Stimulated activated CD4-positive, alpha-beta T cell treated with anti-CD3 and anti-CD28 coated beads, Interleukin-4, amount 100 ng/mL, for 1 hour (primary cell): ENCODE results near the gene CNOT1.
"Not testable (repeated sequence)": the region's sequence is repeated elsewhere in the genome, so short reads cannot be mapped to it uniquely, and the experiment has no call there.

Experiments
- DNase-seq: peaks from one replicate; pipeline ENCODE4 v3.0.0-alpha.2; 2020

CNOT1 gene

DNA sequence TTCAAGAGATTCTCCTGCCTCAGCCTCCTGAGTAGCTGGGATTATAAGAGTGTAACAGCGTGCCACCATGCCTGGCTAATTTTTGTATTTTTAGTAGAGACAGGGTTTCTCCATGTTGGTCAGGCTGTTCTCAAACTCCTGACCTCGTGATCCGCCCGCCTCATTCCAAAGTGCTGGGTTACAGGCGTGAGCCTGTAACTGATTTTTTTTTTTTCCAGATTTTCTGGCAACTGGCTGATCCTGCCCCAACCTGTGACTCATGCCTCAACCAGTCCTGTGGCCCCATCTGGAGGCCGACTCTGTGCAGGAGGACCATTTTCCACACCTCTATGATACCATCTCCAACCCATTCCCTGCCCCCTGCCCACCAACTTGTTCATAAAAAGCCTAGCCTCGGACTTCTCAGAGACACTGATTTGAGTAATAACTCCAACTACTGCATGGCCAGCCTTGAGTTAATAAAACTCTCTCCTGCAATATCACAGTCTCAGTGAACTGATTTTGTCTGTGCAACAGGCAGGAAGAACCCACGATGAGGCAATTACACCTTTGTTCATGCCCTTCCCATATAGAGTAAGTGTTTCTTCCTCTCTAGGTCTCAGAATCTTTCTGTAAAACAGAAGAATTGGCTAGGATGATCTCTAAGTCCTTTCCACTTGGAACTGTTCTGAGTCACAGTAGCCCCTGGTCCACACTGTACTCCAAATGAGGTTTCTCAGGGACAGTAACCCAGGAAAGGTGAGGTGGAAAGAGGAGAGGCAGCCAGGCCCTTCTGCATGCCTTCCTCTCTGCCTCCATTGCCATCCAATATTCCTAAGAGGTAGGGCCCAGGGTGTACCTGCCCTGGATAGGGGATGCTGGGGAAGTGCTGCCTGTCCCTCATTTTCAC, 8.8 kb upstream of the CNOT1 start:
- DNase-seq: no peak

- DNase-seq: not testable (repeated sequence)
Measured at GRCh38 chr16:58637021-58637420, 7.4 kb upstream of the CNOT1 start.

DNA sequence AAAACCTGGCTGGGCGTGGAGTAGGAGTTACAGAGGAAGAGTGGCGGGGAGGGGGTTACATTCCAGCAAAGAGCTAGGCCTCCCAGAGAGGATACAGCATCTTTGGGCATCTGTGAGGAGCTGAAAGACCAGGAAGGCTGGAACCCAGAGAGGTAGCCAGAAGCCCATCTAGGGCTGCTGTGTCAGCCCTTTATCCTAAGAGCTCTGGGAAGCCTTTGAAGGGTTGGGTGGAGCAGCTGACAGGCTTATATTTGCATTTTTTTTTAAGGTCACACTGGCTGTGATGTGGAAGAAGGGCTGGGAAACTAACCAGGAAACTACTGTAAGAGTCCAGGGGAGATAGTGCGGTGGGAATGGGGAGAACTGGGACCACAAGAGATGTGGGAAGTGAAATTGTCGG, 6.8 kb upstream of the CNOT1 start:
- DNase-seq: no peak

DNA sequence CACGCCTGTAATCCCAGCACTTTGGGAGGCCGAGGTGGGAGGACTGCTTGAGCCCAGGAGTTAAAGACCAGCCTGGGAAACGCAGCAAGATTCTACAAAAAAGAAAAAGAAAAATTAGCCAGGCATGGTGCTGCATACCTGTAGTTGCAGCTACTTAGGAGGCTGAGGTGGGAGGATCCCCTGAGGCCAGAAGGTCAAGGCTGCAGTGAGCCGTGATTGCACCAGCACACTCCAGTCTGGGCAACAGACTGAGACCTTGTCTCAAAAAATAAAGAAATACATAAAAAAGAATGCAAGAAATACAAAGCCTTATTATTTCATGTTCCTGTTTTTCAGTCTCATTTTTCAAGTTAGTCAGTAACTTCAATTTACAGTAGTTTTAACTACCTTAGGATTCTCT, 5.9 kb upstream of the CNOT1 start:
- no peak for DNase-seq

- no peak for DNase-seq
Measured at GRCh38 chr16:58634265-58634802, 4.7 kb upstream of the CNOT1 start.

DNA sequence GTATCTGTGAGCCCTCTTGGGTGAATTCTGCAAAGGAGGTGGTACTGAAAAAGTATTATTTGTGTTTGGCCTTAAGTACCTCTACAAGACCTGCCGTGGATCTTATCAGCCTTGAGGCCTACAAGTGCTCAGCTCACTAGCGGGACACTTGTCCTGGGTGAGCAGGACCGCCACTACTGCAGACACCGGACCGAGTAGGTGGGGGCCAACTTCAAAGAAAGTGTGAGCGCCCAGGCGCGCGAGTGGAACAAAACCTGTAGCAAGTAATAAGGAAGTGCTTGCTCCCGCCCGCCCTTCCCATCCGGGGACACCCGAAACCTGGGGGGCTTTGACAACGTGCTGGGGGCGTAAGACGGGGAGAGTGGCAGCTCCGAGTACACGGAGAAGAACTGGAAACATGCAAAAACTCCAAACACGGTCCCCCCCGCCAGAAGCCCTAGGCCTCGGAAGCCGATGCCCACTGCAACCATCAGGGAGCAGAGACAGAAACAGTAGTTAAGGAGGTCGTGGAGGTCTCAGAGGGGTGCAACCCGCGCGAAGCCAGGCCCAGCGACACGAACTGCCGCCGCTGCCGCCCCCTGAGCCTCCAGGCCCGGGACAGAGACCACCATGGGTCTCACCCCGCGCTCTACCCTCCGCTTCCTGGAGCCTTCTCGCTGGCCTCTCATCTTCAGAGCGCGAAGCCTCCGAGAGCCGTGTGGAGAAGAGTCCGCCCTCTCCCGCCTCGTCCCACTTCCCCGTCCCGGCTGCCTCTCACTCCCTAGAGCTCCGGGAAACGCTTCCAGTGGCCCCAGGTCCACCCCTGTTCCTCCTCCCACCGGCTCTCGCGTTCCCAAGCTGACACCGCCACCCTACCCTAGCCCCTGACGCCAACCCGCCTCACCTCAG, 537 bp downstream of the CNOT1 start:
- DNase-seq: peak; percentile 49

DNA sequence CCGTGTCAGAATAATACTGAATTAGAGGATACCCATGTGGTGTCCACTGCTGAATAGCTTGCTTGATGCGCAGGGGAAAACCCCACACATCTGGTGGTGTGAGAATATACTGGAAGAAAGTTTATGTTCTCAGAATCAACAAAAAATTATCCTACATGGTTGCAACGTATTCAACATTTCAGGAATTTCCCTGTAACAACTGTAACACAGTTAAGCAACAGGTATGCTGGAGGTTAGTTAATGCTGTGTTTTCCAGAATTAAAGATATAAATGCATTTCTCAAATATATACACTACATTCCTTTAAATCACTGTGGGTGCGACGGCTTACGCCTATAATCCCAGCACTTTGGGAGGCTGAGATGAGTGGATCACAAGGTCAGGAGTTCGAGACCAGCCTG, 5.4 kb downstream of the CNOT1 start:
- no peak for DNase-seq

DNA sequence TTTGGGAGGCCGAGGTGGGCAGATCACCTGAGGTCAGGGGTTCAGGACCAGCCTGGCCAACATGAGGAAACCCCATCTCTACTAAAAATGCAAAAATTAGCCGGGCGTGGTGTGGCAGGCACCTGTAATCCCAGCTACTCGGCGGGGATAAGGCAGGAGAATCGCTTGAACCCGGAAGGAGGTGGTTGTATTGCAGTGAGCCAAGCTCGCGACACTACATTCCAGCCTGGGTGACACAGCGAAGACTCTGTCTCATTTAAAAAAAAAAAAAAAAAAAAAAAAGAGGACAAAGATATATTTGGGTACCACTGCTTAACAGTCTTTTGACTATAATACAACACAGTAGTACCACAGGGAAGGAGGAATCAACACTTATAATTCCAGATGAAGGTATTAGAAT, 9.2 kb downstream of the CNOT1 start:
- no peak for DNase-seq

DNA sequence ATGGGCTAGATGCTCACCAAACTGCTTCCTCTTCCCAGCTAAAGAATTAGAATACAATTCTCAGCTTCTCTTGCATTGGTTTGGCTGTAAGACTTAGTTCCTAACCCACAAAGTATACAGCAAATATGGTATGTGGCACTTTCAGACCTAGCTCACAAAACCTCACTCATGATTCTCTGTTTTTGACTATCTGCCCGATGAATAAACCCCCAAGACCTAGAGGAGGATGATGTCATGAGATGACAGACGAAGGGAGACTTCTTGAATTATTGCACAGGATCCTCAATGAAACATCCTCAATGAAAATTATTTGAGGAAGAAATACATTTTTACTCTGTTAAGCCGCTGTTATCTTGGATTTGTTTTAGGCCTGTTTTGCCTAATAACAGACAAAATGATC, 14.3 kb downstream of the CNOT1 start:
- no peak for DNase-seq

DNA sequence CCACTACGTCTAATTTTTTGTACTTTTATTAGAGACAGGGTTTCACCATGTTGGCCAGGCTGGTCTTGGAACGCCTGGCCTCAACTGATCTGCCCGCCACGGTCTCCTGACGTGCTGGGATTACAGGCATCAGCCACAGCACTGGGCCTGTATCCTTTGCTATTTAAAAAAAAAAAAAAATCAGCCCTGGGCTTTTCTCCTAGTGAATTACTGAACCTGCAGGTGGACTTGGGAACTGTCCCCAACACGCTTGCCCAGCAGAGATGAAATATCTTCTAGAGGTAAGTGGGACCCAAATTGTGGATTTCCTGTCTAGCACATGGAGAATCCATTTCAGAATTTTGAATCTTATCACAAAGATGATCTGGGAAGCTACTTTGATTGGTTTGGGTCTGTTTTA, 14.8 kb downstream of the CNOT1 start:
- no peak for DNase-seq

DNA sequence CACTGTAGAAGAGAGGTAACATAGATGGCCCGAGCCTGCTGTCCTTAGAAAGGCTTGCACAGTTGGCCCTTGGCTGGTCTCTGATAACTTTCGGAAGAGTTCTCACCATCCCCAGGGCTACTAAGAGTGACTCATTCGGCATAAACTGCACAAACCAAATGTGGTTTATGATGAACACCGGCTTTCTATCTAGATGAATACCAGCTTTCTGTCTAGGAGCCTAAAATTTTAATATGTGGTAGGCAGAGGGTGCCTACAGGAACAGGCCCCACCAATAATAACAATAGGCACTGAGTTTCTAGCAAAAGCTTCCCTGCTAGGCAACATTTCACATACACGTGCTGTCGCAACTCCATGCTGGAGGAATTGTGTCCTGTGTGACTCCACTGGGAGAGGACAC, 15.4 kb downstream of the CNOT1 start:
- no peak for DNase-seq

- not testable (repeated sequence) for DNase-seq
Measured at GRCh38 chr16:58612965-58613364, 16.7 kb downstream of the CNOT1 start.

DNA sequence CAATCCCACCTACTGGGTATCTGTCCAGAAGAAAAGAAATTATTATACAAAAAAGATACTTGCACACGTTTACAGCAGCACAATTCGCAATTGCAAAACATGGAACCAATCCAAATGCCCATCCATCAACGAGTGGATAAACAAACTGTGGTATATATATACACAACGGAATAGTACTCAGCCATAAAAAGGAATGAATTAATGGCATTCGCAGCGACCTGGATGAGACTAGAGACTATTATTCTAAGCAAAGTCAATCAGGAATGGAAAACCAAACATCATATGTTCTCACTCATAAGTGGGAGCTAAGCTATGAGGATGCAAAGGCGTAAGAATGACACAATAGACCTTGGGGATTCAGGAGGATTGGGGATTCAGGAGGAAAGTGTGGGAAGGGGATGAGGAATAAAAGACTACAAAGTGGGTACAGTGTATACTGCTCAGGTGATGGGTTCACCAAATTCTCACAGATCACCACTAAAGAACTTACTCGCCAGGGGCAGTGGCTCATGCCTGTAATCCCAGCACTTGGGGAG, 21.0 kb downstream of the CNOT1 start:
- no peak for DNase-seq

DNA sequence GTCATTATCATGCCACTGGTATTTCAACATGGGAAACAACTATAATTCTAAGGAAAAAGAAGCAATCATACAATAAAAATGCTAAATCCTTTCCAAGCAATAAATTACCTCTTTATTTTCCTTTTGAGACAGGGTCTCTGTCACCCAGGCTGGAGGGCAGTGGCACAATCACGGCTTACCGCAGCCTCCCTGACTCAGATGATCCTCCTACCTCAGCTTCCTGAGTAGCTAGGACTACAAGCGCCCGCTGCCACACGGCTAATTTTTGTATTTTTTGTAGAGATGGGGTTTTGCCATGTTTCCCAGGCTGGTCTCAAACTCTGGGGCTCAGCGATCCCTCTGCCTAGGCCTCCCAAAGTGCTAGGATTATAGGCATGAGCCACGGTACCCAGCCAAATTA, 24.1 kb downstream of the CNOT1 start:
- no peak for DNase-seq

GRCh38 chr16:58591083-58591482, 38.5 kb downstream of the CNOT1 start:
- no peak for DNase-seq

DNA sequence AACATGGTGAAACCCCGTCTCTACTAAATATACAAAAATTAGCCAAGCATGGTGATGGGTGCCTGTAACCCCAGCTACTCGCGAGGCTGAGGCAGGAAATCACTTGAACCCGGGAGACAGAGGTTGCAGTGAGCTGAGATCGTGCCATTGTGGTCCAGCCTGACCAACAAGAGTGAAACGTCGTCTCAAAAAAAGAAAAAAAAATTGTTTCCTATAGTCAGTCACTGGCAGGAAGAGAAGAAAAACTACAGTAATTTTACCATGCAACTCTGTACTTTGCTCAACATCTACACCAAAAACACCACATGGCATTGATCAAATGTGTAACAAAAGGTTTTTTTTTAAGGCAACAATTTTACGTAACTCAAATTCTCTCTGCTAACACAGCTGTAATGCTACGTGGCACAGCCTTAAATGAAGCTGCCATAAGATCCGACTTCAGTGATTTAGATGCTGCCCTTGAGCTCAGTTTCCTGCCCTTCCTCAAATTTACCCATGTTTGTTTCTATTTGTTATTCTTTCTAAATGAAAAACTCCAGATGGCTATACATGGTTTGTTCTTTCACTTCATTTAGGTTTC, 40.2 kb downstream of the CNOT1 start:
- no peak for DNase-seq

DNA sequence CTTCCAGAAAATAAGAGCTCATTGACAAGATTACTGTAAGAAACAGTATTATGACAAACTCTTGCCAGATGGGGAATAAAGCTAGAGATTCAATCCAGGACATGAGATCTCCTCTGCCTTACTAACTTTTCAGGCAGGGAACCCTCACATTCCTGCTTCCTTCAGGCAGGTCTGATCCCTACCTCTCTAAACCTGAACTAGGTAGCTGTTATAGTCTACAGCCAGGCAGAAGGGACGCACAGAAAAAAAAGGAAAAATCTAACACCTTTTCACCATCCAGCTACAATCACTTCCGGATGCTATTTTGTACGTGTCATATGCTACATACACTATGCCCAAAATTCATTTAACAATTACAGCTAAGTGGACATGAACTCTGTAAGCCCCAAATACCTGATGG, 41.2 kb downstream of the CNOT1 start:
- DNase-seq: no peak

DNA sequence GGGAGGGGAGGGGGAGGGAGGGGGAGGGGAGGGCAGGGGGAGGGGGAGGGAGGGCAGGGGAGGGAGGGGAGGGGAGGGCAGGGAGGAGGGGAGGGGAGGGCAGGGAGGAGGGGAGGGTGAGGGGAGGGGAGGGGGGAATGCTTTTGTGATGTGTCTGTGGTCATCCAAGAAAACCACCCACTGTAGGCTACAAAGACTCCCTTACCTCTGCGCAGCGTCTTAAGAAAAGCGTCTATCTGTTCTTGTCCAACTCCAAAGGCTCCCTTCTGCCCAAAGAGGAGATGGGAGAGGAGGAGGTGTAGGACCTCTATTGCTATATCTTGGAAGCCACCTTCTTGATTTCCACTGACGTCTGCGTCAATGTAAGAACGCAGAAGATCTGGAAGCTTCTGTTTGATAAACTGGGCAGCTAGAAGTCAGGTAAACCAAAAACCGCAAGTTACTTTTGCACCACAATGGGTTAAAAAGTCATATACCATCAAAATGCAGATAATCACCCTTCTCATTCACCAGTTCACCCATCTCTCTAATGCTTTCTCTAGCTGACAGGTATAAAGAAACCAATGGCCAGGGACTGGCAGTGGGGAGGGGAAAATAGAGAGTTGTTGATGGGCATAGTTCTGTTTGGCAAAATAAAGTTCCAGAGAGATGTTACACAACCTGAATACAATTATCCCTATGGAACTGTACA, 43.1 kb downstream of the CNOT1 start:
- DNase-seq: no peak

DNA sequence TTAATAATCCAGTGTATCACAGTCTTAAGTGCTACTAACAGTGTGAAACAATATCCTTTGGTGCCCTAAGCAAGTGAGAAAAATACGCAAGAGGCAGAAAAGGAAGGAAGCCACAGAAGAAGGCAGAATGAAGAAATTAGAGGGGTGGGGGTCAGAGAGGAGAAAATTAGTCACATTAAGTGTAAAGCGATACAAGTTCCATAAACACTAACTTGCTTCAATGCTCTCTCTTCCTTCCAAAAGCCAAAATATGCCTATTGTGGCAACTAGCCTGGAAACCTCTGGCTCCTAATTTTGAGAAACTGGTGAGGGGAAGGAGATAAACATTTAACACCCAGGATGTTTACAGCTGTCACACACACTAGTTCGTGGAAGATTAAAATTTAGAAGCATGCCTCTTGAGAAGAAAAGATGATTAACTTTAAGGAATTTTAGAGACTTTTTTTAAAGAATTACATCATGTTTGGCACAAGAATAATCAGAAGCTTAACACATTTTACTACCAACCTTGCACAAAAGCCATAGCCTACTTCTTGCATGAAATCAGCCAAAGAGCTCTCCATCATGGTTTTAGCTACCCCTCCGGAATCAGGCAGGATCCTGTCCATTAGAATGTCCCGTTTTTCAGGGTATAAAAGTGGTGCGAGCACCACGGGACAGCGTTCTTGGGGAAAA, 44.7 kb downstream of the CNOT1 start:
- no peak for DNase-seq

DNA sequence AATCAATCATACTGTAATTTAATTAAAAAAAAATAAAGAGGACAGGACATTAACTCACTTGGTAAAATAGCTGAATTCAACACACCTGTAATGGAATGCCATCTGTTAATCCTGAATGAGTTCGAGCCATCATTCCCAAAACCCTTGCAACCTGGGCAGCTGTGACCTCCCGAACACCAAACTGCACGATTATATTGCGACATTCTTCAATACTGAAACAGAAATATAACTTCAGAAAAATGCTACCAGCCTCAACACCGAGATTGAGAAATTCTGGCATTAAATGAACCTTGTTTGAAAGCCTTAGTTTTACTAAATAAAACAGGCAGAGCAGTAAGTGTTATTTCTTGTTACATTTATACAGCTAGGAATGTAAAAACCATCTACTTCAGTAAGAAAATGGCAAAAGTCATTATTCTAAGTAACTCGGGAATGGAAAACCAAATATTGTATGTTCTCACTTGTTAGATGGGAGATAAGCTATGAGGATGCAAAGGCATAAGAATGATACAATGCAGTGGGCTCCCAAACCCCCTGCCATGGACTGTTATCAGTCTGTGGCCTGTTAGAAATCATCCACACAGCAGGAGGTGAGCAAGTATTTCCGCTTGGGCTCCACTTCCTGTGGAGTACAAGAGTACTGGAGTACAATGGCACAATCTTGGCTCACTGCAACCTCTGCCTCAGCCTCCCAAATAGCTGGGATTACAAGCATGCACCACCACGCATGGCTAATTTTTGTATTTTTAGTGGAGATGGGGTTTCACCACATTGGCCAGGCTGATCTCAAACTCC, 46.5 kb downstream of the CNOT1 start:
- DNase-seq: no peak

DNA sequence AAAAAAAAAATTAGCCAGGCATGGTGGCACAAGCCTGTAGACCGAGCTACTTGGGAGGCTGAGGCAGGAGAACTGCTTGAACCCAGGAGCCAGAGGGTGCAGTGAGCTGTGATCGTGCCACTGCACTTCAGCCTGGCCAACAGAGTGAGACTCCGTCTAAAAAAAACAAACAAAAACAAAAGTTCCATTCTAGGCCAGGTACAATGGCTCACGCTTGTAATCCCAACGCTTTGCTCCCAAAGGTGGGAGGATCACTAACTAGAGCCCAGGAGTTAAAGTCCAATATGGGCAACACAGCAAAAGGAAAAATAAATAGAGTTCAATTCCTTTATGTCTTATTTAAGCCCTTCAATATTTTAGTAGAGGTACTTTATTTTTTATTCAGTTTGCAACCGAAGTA, 47.5 kb downstream of the CNOT1 start:
- no peak for DNase-seq
